HFFc6 (cell line): ENCODE data around the gene DSTYK. TPM values are rescaled to one million over a fixed set of nuclear protein-coding genes. Genes with fewer than 3 reads are reported as not detected.
"Not testable (repeated sequence)": the region's sequence is repeated elsewhere in the genome, so short reads cannot be mapped to it uniquely, and the experiment has no call there.

ENCODE experiments used
- DNase-seq: peaks from one replicate; pipeline ENCODE4 v3.0.0-alpha.2; 2018
- H3K27ac Mint-ChIP-seq: 2 replicates; pipeline ENCODE4 v1.8.0; 2020; ENCODE audit warnings: mild to moderate bottlenecking, mixed read lengths
- H3K27me3 Mint-ChIP-seq: 2 replicates; pipeline ENCODE4 v1.8.0; 2021; ENCODE audit warnings: mild to moderate bottlenecking, moderate library complexity, mixed read lengths; ENCODE audit not compliant: insufficient read depth
- H3K36me3 Mint-ChIP-seq: 2 replicates; pipeline ENCODE4 v1.8.0; 2021; ENCODE audit warnings: low read depth, mixed read lengths
- H3K4me1 Mint-ChIP-seq: 2 replicates; pipeline ENCODE4 v1.8.0; 2020; ENCODE audit warnings: low read depth, mixed read lengths
- H3K4me3 Mint-ChIP-seq: 2 replicates; pipeline ENCODE4 v1.8.0; 2020; ENCODE audit warnings: mild to moderate bottlenecking, moderate library complexity, mixed read lengths
- H3K9me3 Mint-ChIP-seq: 2 replicates; pipeline ENCODE4 v1.8.0; 2020; ENCODE audit warnings: mild to moderate bottlenecking, mixed read lengths
- total RNA-seq, 6 experiments: library from RNA; stranded (reverse); fragmentation: NEBNext Ultra II Directional; extraction: Animal tissue kit (Norgen Biotek cat#: 25700); gene quantifications; 2 replicates in 1 of 6; 3 replicates in 5 of 6; pipeline ENCODE4 v1.2.3, GENCODE V29; 2021
- TF ChIP-seq, protein P1 (sequence below): fragments of 200-600 bp; sonication (generic); IDR thresholded peaks from 2 replicates; pipeline ENCODE4 v1.5.0; 2021; ENCODE audit warnings: antibody characterized with exemption, mild to moderate bottlenecking

DSTYK gene
- total RNA-seq, 6 experiments from 2014 or later = 13.1 to 17.5 (median 13.9) TPM

DNA sequence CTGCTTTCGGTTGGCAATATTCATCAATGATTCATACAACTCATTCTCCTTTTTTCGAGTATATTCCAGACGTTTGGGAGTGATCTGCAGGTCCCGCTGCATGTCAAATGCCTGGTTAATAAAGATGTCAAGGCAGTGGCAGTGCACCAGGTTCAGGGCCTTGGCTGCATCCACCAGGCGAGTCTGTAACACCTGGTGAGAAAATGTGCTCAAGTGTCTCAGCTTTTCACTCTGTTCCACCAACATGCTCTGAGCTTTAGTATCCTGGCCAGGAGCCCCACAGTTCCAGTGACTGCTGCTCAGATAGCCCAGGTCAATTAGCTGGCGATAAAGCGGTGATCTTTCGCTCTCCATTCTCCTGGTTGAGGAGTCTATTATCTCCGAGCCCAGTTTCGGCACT, 42.3 kb downstream of the DSTYK start:
- Mint-ChIP-seq H3K27ac (no peak overlapping the region; the same call in 1 of the 2 replicates), H3K9me3 (no peaks in the 10 kb centered on the region), H3K36me3 (peaks cover 47% of the 10 kb centered on the region), H3K4me1 (peaks cover 49% of the 10 kb centered on the region), H3K4me3 (no peak overlapping the region), H3K27me3 (no peaks in the 10 kb centered on the region; the same call in 1 of the 2 replicates)
- no peak for DNase-seq
- TF ChIP-seq, protein P1, sequence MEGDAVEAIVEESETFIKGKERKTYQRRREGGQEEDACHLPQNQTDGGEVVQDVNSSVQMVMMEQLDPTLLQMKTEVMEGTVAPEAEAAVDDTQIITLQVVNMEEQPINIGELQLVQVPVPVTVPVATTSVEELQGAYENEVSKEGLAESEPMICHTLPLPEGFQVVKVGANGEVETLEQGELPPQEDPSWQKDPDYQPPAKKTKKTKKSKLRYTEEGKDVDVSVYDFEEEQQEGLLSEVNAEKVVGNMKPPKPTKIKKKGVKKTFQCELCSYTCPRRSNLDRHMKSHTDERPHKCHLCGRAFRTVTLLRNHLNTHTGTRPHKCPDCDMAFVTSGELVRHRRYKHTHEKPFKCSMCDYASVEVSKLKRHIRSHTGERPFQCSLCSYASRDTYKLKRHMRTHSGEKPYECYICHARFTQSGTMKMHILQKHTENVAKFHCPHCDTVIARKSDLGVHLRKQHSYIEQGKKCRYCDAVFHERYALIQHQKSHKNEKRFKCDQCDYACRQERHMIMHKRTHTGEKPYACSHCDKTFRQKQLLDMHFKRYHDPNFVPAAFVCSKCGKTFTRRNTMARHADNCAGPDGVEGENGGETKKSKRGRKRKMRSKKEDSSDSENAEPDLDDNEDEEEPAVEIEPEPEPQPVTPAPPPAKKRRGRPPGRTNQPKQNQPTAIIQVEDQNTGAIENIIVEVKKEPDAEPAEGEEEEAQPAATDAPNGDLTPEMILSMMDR = no peak

DNA sequence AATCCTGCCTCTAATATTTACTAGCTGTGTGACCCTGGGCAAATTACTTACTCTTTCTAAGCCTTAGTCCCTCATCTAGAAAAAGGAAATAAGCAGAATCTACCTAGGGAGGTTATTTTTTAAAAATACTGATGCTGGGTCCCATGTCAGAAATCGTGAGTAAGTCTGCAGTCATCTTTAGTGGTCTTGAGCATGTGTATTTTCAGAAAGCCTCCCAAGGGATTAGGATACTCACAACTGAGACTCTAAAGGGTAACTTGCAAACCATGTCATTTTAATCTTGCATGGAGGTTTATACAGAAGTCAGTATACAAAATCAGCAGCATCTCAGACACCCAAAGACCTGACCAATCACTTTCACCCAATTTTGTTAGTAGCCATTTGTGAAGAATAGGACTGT, 43.2 kb downstream of the DSTYK start:
- H3K4me3 Mint-ChIP-seq = no peak overlapping the region
- peak overlapping the region; percentile 59 for H3K27ac Mint-ChIP-seq
- TF ChIP-seq, protein P1 = no peak
- H3K4me1 Mint-ChIP-seq = peaks cover 49% of the 10 kb centered on the region
- H3K9me3 Mint-ChIP-seq = no peaks in the 10 kb centered on the region
- H3K27me3 Mint-ChIP-seq = no peaks in the 10 kb centered on the region; the same call in 1 of the 2 replicates
- no peak for DNase-seq
- H3K36me3 Mint-ChIP-seq = peaks cover 53% of the 10 kb centered on the region

DNA sequence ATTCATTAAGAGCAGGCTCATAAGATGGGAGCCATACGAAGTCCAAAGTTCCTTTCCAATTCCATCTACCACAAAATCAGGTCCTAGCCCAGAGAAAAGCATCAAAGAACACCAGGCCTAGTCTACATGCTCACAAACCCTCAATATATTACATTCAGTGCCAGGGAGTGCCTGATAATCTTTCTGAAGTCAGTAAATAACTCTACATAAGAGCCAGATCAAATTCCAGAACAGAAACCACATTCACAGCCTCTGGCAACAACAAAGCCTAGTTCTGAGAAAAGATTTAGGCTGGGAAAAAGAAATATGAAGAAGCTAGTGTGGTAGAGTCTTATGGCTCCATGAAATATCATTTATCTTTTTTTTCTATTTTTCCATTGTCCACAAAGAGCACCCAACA, 49.2 kb downstream of the DSTYK start:
- Mint-ChIP-seq H3K27ac (peak overlapping the region; percentile 18; the same call in 1 of the 2 replicates), H3K36me3 (peaks cover 51% of the 10 kb centered on the region), H3K9me3 (no peaks in the 10 kb centered on the region), H3K4me1 (peaks cover under 1% of the 10 kb centered on the region), H3K27me3 (no peaks in the 10 kb centered on the region; the same call in 1 of the 2 replicates), H3K4me3 (no peak overlapping the region)
- TF ChIP-seq, protein P1 = no peak
- no peak for DNase-seq

DNA sequence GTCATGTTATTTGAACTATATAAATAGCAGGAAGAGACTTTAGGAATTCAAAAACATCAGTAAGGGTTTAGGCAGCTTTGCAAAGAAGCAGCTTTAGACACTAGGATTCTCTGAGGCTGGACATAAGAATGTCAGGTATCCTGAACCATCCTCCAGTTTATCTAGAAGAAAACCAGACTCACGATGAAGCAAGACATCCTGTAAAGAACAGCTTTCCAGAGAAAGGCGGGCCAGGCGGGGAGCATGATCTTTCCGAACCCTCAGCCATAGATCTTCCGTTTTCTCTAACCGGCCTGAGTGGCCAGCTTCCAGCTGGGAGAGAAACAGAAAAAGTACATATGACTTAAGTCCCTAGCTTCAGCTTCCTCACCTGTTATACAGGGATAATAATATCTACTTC, 50.4 kb downstream of the DSTYK start:
- Mint-ChIP-seq H3K4me3 (no peak overlapping the region), H3K27ac (no peak overlapping the region), H3K36me3 (peaks cover 61% of the 10 kb centered on the region), H3K27me3 (no peaks in the 10 kb centered on the region; the same call in 1 of the 2 replicates), H3K4me1 (no peaks in the 10 kb centered on the region), H3K9me3 (peaks cover 12% of the 10 kb centered on the region)
- DNase-seq = no peak
- TF ChIP-seq, protein P1 = no peak

DNA sequence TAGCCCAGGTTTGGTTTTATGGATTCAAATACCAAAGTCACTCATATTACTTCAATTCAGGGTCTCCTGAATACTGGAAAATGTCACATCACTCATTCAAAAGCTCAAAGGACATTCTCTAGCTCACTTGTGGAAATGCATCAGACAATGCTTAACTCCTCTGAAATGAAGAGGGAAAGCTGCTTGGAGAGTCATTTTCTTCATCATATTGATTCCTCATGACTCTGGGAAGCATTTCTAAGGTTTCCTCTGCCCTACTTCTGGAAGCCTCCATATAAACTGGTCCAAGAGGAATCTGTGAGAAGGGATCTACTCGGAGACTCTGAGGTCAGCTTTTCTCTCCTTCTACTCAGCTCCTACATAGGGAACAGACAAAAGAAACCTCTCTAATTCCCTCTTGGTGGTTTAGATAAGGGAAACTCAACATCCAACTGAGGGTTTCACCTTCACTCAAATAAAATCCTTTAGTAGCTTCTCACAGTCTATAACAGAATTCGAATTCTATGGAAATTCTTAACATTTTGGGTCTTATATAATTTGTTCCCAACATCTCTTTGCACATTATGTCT, 53.4 kb downstream of the DSTYK start:
- no peak for DNase-seq
- TF ChIP-seq, protein P1 = no peak
- H3K4me1 Mint-ChIP-seq = no peaks in the 10 kb centered on the region
- H3K27ac Mint-ChIP-seq = no peak overlapping the region
- H3K27me3 Mint-ChIP-seq = peaks cover 2% of the 10 kb centered on the region
- H3K4me3 Mint-ChIP-seq = no peak overlapping the region
- H3K9me3 Mint-ChIP-seq = peaks cover 25% of the 10 kb centered on the region
- H3K36me3 Mint-ChIP-seq = peaks cover 74% of the 10 kb centered on the region

DNA sequence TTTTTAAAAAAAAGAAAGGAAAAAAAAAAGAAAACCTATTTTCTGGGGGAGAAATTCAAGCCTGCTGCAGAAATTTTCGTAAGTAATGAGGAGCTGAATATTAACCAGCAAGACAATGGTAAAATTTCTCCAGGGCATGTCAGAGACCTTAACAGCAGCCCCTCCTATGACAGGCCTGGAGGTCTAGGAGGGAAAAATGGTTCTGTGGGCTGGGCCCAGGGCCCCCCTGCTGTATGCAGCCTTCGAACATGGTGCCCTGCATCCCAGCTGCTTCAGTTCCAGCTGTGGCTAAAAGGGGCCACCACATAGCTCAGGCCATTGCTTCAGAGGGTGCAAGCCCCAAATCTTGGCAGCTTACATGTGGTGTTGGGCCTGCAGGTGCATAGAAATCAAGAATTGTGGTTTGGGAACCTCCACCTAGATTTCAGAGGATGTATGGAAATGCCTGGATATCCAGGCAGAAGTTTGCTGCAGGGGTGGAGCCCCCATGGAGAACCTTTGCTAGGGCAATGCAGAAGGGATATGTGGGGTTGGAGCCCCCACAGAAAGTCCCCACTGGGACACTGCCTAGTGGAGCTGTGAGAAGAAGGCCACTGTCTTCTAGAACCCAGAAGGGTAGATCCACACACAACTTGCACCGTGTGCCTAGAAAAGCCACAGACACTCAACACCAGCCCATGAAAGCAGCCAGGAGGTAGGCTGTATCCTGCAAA, 55.7 kb downstream of the DSTYK start:
- H3K9me3 Mint-ChIP-seq = peaks cover 25% of the 10 kb centered on the region
- not testable (repeated sequence) for H3K4me1 Mint-ChIP-seq, DNase-seq, H3K4me3 Mint-ChIP-seq, H3K27me3 Mint-ChIP-seq, H3K27ac Mint-ChIP-seq
- H3K36me3 Mint-ChIP-seq = peaks cover 67% of the 10 kb centered on the region
